Measurements from ENCODE around the gene LTBP1. TPM values are rescaled to one million over a fixed set of nuclear protein-coding genes. Genes with fewer than 3 reads are reported as not detected.
"Not testable (repeated sequence)": the region's sequence is repeated elsewhere in the genome, so short reads cannot be mapped to it uniquely, and the experiment has no call there.

Gene LTBP1
- polyA plus RNA-seq, 2 donors = 4.3 to 13.9 TPM

DNA sequence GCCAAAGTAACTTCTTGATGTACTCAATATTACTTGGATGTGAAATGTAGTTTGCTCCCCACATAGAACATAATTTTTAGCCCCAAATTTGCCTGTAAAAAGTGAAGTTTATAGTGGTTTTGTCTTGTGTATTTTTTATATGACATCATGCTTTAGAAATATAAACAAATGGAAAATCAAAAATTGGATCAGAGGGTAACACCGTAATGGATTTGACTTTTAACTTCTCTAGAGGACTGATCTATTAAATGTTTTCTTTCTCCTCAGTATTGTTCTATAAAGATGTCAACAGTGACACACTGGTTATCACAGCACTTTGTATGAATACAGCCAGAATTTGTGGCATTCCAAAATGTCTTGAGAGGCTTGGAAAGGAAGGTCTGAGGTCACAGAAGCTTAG is 484.1 kb downstream of the LTBP1 start:
- H3K4me3 ChIP-seq (ENCODE audit: low read depth in 1 of 2, low read length in 2 of 2) = no peak overlapping the region
- no peaks in the 10 kb centered on the region for H3K36me3 ChIP-seq (ENCODE audit: control insufficient read depth in 2 of 2, insufficient read depth in 2 of 2, low read length in 1 of 2)
- H3K4me1 ChIP-seq (ENCODE audit: control insufficient read depth in 2 of 2, insufficient read depth in 2 of 2, low read length in 1 of 2) = no peaks in the 10 kb centered on the region
- H3K27ac ChIP-seq (ENCODE audit: low read depth in 2 of 2, low read length in 1 of 2) = no peak overlapping the region
- H3K9me3 ChIP-seq (ENCODE audit: control insufficient read depth in 2 of 2, insufficient read depth in 1 of 2, low read depth in 1 of 2, low read length in 1 of 2) = no peaks in the 10 kb centered on the region
- H3K27me3 ChIP-seq (ENCODE audit: control insufficient read depth in 1 of 2, insufficient read depth in 2 of 2, low read length in 2 of 2) = no peaks in the 10 kb centered on the region
- 58 to 74% methylated on average over 1 of the region's 1 CpG for WGBS, 2 donors

DNA sequence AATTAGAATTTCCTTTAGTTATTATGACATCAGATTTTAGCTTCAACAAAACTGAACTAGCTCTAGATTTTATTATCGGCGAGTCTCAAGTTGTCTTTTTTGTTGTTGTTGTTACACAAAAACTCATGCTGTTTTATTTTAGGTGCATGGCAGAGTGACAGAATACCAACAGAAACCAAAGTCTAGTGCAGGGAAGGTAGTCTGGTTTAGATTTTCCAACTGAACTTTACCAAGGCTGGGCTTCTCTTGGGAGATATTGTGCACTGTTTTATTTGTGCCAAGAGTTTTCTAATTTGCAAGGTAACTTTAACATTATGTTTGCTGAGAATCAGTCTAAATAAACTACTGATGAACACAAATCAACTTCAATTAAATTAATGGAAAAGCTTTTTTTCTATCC is 486.1 kb downstream of the LTBP1 start:
- Histone ChIP-seq H3K36me3 (ENCODE audit: control insufficient read depth in 2 of 2, insufficient read depth in 2 of 2, low read length in 1 of 2) (no peaks in the 10 kb centered on the region), H3K9me3 (ENCODE audit: control insufficient read depth in 2 of 2, insufficient read depth in 1 of 2, low read depth in 1 of 2, low read length in 1 of 2) (no peaks in the 10 kb centered on the region), H3K4me1 (ENCODE audit: control insufficient read depth in 2 of 2, insufficient read depth in 2 of 2, low read length in 1 of 2) (no peaks in the 10 kb centered on the region), H3K27me3 (ENCODE audit: control insufficient read depth in 1 of 2, insufficient read depth in 2 of 2, low read length in 2 of 2) (no peaks in the 10 kb centered on the region), H3K4me3 (ENCODE audit: low read depth in 1 of 2, low read length in 2 of 2) (no peak overlapping the region), H3K27ac (ENCODE audit: low read depth in 2 of 2, low read length in 1 of 2) (no peak overlapping the region)
- 86 to 89% methylated on average over 2 of the region's 2 CpGs for WGBS, 2 donors

DNA sequence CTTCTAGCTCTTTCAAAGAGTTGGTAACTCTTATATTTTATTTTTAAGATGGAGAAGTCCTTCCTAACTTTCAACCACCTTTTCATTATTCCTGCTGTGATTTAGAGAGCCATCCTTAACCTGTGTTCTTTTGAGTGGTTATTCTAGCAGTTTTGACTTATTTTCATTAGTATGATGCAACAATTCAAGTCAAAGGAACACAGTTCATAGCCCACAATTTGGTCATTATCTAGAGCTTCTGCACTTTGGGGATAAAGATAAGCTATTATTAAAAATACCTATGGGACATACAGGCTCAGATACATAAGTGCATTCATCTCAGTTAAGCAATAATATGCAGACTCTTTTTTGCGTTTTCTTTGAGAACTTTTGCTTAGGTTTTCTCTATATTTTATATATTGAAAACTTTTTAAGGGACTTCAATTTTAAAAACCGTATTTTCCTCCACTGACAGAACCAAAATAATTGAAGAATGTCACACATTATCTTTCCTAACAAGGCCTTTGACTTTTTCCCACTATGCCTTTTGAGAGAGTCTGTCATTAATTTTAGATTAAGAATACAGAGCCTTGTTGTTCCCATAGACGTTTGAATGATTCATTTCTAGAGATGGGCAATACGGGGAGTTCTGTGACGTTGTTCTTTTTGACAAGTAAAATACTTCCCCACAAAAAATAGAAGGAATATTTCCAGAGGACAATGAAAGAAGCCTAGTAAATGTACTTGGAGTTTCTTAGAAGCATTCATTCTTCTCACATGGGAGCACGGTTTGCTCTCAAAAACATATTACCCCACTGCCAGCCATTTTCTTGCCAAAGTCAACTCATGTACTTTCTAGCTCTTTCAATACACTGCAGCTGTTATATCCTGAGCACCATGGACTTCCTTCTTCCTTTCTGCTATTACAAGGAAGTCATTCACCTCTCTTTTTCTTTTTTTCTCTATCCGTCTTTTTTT is 486.8 kb downstream of the LTBP1 start:
- no peak overlapping the region for H3K4me3 ChIP-seq (ENCODE audit: low read depth in 1 of 2, low read length in 2 of 2)
- H3K27me3 ChIP-seq (ENCODE audit: control insufficient read depth in 1 of 2, insufficient read depth in 2 of 2, low read length in 2 of 2) = no peaks in the 10 kb centered on the region
- H3K4me1 ChIP-seq (ENCODE audit: control insufficient read depth in 2 of 2, insufficient read depth in 2 of 2, low read length in 1 of 2) = no peaks in the 10 kb centered on the region
- H3K27ac ChIP-seq (ENCODE audit: low read depth in 2 of 2, low read length in 1 of 2) = no peak overlapping the region
- no peaks in the 10 kb centered on the region for H3K36me3 ChIP-seq (ENCODE audit: control insufficient read depth in 2 of 2, insufficient read depth in 2 of 2, low read length in 1 of 2)
- no peaks in the 10 kb centered on the region for H3K9me3 ChIP-seq (ENCODE audit: control insufficient read depth in 2 of 2, insufficient read depth in 1 of 2, low read depth in 1 of 2, low read length in 1 of 2)
- 69 to 75% methylated on average over 7 of the region's 7 CpGs for WGBS, 2 donors

DNA sequence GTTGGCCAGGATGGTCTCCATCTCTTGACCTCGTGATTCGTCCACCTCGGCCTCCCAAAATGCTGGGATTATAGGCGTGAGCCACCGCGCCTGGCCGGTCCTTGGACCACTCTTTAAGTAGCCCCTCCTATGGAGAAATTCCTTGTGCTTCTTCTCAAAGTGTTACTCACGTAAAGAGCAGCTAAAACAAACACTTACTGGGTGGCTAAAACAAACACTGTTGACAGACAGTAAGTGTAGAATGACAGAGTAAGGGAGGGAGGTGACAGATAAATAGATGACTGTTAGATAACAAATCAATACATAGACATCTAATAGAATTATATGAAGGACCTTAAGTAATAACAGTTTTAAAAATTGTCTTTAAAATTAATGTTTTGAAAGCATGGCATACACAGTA is 488.8 kb downstream of the LTBP1 start:
- no peaks in the 10 kb centered on the region for H3K27me3 ChIP-seq (ENCODE audit: control insufficient read depth in 1 of 2, insufficient read depth in 2 of 2, low read length in 2 of 2)
- H3K27ac ChIP-seq (ENCODE audit: low read depth in 2 of 2, low read length in 1 of 2) = no peak overlapping the region
- 72 to 79% methylated on average over 8 of the region's 8 CpGs for WGBS, 2 donors
- no peaks in the 10 kb centered on the region for H3K9me3 ChIP-seq (ENCODE audit: control insufficient read depth in 2 of 2, insufficient read depth in 1 of 2, low read depth in 1 of 2, low read length in 1 of 2)
- no peaks in the 10 kb centered on the region for H3K36me3 ChIP-seq (ENCODE audit: control insufficient read depth in 2 of 2, insufficient read depth in 2 of 2, low read length in 1 of 2)
- no peaks in the 10 kb centered on the region for H3K4me1 ChIP-seq (ENCODE audit: control insufficient read depth in 2 of 2, insufficient read depth in 2 of 2, low read length in 1 of 2)
- no peak overlapping the region for H3K4me3 ChIP-seq (ENCODE audit: low read depth in 1 of 2, low read length in 2 of 2)

DNA sequence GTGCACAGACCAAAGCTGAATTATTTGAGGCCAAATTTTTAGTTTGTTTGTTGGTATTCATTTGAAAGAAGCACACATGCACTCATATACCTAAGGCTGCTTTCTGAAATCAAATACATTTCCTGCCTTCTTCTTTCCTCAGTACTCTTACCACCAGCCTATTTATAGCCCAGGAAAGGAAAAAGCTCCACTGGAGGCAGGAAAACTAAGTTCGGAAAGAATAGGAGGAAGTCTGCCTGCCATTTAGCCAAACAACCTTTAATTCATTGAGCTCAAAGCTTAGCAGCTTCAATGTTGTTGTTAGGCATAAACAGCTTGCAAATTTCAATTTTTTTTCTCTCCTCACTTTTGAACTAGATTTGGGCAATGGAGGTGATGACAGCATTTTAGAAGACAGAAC is 489.3 kb downstream of the LTBP1 start:
- no peaks in the 10 kb centered on the region for H3K36me3 ChIP-seq (ENCODE audit: control insufficient read depth in 2 of 2, insufficient read depth in 2 of 2, low read length in 1 of 2)
- WGBS, 2 donors = 31 to 53% methylated on average over 1 of the region's 1 CpG
- no peaks in the 10 kb centered on the region for H3K9me3 ChIP-seq (ENCODE audit: control insufficient read depth in 2 of 2, insufficient read depth in 1 of 2, low read depth in 1 of 2, low read length in 1 of 2)
- H3K27ac ChIP-seq (ENCODE audit: low read depth in 2 of 2, low read length in 1 of 2) = no peak overlapping the region
- H3K4me3 ChIP-seq (ENCODE audit: low read depth in 1 of 2, low read length in 2 of 2) = no peak overlapping the region
- H3K27me3 ChIP-seq (ENCODE audit: control insufficient read depth in 1 of 2, insufficient read depth in 2 of 2, low read length in 2 of 2) = no peaks in the 10 kb centered on the region
- H3K4me1 ChIP-seq (ENCODE audit: control insufficient read depth in 2 of 2, insufficient read depth in 2 of 2, low read length in 1 of 2) = no peaks in the 10 kb centered on the region

DNA sequence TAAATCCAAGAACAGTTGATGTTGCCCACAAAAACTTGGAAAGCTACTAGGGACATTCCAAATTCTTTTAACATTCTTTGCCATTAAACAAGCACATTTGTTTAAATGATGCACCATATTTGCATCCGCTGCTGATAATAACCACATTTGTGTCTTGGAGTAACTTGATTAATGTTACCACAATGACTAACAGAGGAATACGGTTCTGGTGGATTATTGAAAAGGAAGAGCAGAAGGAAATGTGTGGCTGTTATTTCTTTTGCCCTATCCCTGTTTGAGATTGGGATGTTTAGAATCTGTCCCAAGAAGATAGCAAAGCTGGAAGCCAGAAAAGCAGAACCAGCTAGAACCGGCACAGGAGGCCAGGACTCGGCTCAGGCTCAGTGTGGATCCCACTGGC is 490.5 kb downstream of the LTBP1 start:
- Histone ChIP-seq H3K4me1 (ENCODE audit: control insufficient read depth in 2 of 2, insufficient read depth in 2 of 2, low read length in 1 of 2) (no peaks in the 10 kb centered on the region), H3K4me3 (ENCODE audit: low read depth in 1 of 2, low read length in 2 of 2) (no peak overlapping the region), H3K27ac (ENCODE audit: low read depth in 2 of 2, low read length in 1 of 2) (no peak overlapping the region), H3K36me3 (ENCODE audit: control insufficient read depth in 2 of 2, insufficient read depth in 2 of 2, low read length in 1 of 2) (no peaks in the 10 kb centered on the region), H3K9me3 (ENCODE audit: control insufficient read depth in 2 of 2, insufficient read depth in 1 of 2, low read depth in 1 of 2, low read length in 1 of 2) (no peaks in the 10 kb centered on the region), H3K27me3 (ENCODE audit: control insufficient read depth in 1 of 2, insufficient read depth in 2 of 2, low read length in 2 of 2) (no peaks in the 10 kb centered on the region)
- WGBS, 2 donors = 40 to 45% methylated on average over 4 of the region's 4 CpGs

DNA sequence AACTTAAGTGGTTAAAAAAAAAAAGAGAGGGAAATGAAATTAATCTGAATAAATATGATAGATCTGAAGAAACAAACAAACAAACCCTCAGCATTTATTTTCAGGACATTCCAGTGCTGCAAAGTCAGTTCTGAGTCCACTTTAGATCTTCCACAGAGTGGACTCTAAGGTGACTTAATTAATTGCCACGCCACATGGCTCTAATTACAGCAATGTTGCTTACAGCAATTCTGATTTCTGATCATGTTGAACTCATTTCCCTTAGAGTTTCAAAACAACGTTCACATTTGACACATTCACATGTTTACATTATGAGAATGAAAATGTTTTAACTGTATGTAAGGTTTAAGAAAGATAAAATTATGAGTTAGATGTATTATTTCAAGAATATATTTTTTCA is 491.1 kb downstream of the LTBP1 start:
- Histone ChIP-seq H3K36me3 (ENCODE audit: control insufficient read depth in 2 of 2, insufficient read depth in 2 of 2, low read length in 1 of 2) (no peaks in the 10 kb centered on the region), H3K4me3 (ENCODE audit: low read depth in 1 of 2, low read length in 2 of 2) (no peak overlapping the region), H3K9me3 (ENCODE audit: control insufficient read depth in 2 of 2, insufficient read depth in 1 of 2, low read depth in 1 of 2, low read length in 1 of 2) (no peaks in the 10 kb centered on the region), H3K4me1 (ENCODE audit: control insufficient read depth in 2 of 2, insufficient read depth in 2 of 2, low read length in 1 of 2) (no peaks in the 10 kb centered on the region), H3K27ac (ENCODE audit: low read depth in 2 of 2, low read length in 1 of 2) (no peak overlapping the region), H3K27me3 (ENCODE audit: control insufficient read depth in 1 of 2, insufficient read depth in 2 of 2, low read length in 2 of 2) (no peaks in the 10 kb centered on the region)
- WGBS, 2 donors = 49 to 52% methylated on average over 2 of the region's 2 CpGs

DNA sequence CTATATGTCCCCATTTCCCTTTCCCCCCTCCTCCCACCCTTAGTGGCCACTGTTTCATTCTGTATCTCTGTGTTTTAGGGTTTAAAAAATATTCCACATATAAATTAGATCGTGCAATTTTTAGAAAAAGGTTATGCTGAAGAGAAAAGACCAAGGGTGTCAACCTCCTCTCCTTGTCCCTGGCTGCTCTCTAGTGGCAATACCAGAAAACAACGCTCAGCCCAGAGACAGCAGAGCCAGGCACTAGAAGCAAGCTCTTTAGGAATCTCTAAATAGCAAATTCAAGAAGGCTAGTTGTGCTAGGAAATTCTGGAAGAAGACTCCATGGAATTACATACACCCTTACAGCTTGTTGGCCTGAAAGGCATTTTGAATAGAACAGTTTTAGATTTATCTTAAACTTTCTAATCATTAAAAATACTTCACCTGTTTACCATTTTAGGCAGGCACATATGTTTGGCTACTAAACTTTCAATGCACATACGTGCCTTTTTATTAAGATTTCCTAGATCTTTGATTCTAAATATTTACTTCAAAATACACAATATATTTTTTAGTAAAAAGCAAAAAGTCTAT is 494.6 kb downstream of the LTBP1 start:
- Histone ChIP-seq H3K27ac (ENCODE audit: low read depth in 2 of 2, low read length in 1 of 2) (no peak overlapping the region), H3K4me1 (ENCODE audit: control insufficient read depth in 2 of 2, insufficient read depth in 2 of 2, low read length in 1 of 2) (no peaks in the 10 kb centered on the region), H3K4me3 (ENCODE audit: low read depth in 1 of 2, low read length in 2 of 2) (no peak overlapping the region), H3K27me3 (ENCODE audit: control insufficient read depth in 1 of 2, insufficient read depth in 2 of 2, low read length in 2 of 2) (no peaks in the 10 kb centered on the region), H3K36me3 (ENCODE audit: control insufficient read depth in 2 of 2, insufficient read depth in 2 of 2, low read length in 1 of 2) (no peaks in the 10 kb centered on the region), H3K9me3 (ENCODE audit: control insufficient read depth in 2 of 2, insufficient read depth in 1 of 2, low read depth in 1 of 2, low read length in 1 of 2) (no peaks in the 10 kb centered on the region)
- 32 to 33% methylated on average over 3 of the region's 3 CpGs for WGBS, 2 donors

DNA sequence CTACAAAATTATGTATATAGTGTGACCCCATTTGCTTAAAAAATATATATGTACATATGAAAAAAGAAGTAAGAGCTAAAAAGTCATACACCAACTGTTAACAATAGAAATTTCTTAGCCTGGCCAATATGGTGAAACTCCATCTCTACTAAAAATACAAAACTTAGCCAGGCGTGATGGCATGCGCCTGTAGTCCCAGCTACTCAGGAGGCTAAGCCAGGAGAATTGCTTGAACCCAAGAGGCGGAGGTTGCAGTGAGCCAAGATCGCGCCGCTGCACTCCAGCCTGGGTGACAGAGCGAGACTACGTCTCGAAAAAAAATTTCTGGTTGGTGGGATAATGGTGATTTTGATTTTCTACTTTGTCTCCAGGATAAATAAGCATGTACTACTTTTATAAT is 495.3 kb downstream of the LTBP1 start:
- not testable (repeated sequence) for H3K27ac ChIP-seq (ENCODE audit: low read depth in 2 of 2, low read length in 1 of 2); H3K27me3 ChIP-seq (ENCODE audit: control insufficient read depth in 1 of 2, insufficient read depth in 2 of 2, low read length in 2 of 2); H3K9me3 ChIP-seq (ENCODE audit: control insufficient read depth in 2 of 2, insufficient read depth in 1 of 2, low read depth in 1 of 2, low read length in 1 of 2); H3K4me1 ChIP-seq (ENCODE audit: control insufficient read depth in 2 of 2, insufficient read depth in 2 of 2, low read length in 1 of 2); H3K4me3 ChIP-seq (ENCODE audit: low read depth in 1 of 2, low read length in 2 of 2); H3K36me3 ChIP-seq (ENCODE audit: control insufficient read depth in 2 of 2, insufficient read depth in 2 of 2, low read length in 1 of 2)
- 95 to 96% methylated on average over 9 of the region's 9 CpGs for WGBS, 2 donors

Measured in esophagus (tissue), 2 donors.